Effector memory CD8-positive, alpha-beta T cell (primary cell): ENCODE measurements around the gene FFAR4.

Experiments
- ATAC-seq: fragments of 150-1000 bp; cut with Tn5 transposase; replicated peaks from 2 replicates; pipeline ENCODE4 v1.10.0; 2021; ENCODE audit warnings: mild to moderate bottlenecking, moderate library complexity
- DNase-seq, 3 experiments: peaks; one replicate each; pipeline ENCODE4 v3.0.0; 2021
- H3K27ac Mint-ChIP-seq, 2 donors: one replicate each; pipeline ENCODE4 v1.8.0; 2022; ENCODE audit warnings: mild to moderate bottlenecking in 2 of 2, mixed read lengths in 2 of 2, moderate library complexity in 2 of 2
- H3K27me3 Mint-ChIP-seq, 2 donors: one replicate each; pipeline ENCODE4 v1.8.0; 2022; ENCODE audit warnings: mixed read lengths in 2 of 2
- H3K36me3 Mint-ChIP-seq: one replicate; pipeline ENCODE4 v1.8.0; 2022; ENCODE audit warnings: mild to moderate bottlenecking, moderate library complexity, mixed read lengths; ENCODE audit not compliant: insufficient read depth
- H3K4me1 Mint-ChIP-seq, 2 donors: one replicate each; pipeline ENCODE4 v1.8.0; 2022; ENCODE audit warnings: low read depth in 2 of 2, mixed read lengths in 2 of 2
- H3K4me3 Mint-ChIP-seq, 2 donors: one replicate each; pipeline ENCODE4 v1.8.0; 2022; ENCODE audit warnings: mild to moderate bottlenecking in 2 of 2, mixed read lengths in 2 of 2, moderate library complexity in 2 of 2
- H3K9me3 Mint-ChIP-seq, 2 donors: one replicate each; pipeline ENCODE4 v1.8.0; 2022; ENCODE audit warnings: mixed read lengths in 2 of 2

The FFAR4 gene

GRCh38 chr10:93620925-93621324 lies 54.5 kb downstream of the FFAR4 start:
- Mint-ChIP-seq H3K9me3 (no peaks in the 10 kb centered on the region), H3K4me3 (no peak overlapping the region), H3K4me1 (no peaks in the 10 kb centered on the region), H3K36me3 (no peaks in the 10 kb centered on the region), H3K27me3 (peaks cover 12 to 47% of the 10 kb centered on the region in 2 donors), H3K27ac (no peak overlapping the region)
- DNase-seq, result no peak
- no peak for ATAC-seq

GRCh38 chr10:93622942-93623341 lies 56.5 kb downstream of the FFAR4 start:
- Mint-ChIP-seq H3K9me3 (no peaks in the 10 kb centered on the region), H3K36me3 (no peaks in the 10 kb centered on the region), H3K4me1 (no peaks in the 10 kb centered on the region), H3K27ac (no peak overlapping the region), H3K27me3 (peaks cover 12 to 42% of the 10 kb centered on the region in 2 donors), H3K4me3 (no peak overlapping the region)
- DNase-seq (no peak), ATAC-seq (no peak)

GRCh38 chr10:93628858-93629257 lies 62.4 kb downstream of the FFAR4 start:
- no peak overlapping the region for H3K27ac Mint-ChIP-seq
- H3K9me3 Mint-ChIP-seq, result no peaks in the 10 kb centered on the region
- H3K36me3 Mint-ChIP-seq, result no peaks in the 10 kb centered on the region
- no peak overlapping the region for H3K4me3 Mint-ChIP-seq
- peaks cover 34 to 63% of the 10 kb centered on the region in 2 donors for H3K27me3 Mint-ChIP-seq
- DNase-seq, result no peak
- ATAC-seq, result no peak
- peaks cover 0 to 3% of the 10 kb centered on the region in 2 donors for H3K4me1 Mint-ChIP-seq

- Mint-ChIP-seq H3K36me3 (no peaks in the 10 kb centered on the region), H3K4me3 (no peak overlapping the region), H3K9me3 (no peaks in the 10 kb centered on the region), H3K4me1 (peaks cover 0 to 3% of the 10 kb centered on the region in 2 donors), H3K27me3 (peaks cover 34 to 54% of the 10 kb centered on the region in 2 donors), H3K27ac (no peak overlapping the region)
- no peak for DNase-seq
- no peak for ATAC-seq
Measured at GRCh38 chr10:93629647-93630305, 63.3 kb downstream of the FFAR4 start.

- H3K4me1 Mint-ChIP-seq, result peaks cover 0 to 3% of the 10 kb centered on the region in 2 donors
- no peak for ATAC-seq
- no peak overlapping the region for H3K27ac Mint-ChIP-seq
- no peak overlapping the region for H3K4me3 Mint-ChIP-seq
- no peak for DNase-seq
- no peaks in the 10 kb centered on the region for H3K9me3 Mint-ChIP-seq
- H3K36me3 Mint-ChIP-seq, result no peaks in the 10 kb centered on the region
- H3K27me3 Mint-ChIP-seq, result peaks cover 29 to 44% of the 10 kb centered on the region in 2 donors
Measured at GRCh38 chr10:93630625-93631557, 64.4 kb downstream of the FFAR4 start.
